ENCODE results near the gene CTAG1A. TPM values are rescaled to one million over a fixed set of nuclear protein-coding genes. Genes with fewer than 3 reads are reported as not detected.

The CTAG1A gene
- total and polyA plus RNA-seq, 9 of the 15 experiments (the other 6 are each of a cell fraction or from before 2014, with no cell fraction given): 0.32 TPM; not detected in 8

DNA sequence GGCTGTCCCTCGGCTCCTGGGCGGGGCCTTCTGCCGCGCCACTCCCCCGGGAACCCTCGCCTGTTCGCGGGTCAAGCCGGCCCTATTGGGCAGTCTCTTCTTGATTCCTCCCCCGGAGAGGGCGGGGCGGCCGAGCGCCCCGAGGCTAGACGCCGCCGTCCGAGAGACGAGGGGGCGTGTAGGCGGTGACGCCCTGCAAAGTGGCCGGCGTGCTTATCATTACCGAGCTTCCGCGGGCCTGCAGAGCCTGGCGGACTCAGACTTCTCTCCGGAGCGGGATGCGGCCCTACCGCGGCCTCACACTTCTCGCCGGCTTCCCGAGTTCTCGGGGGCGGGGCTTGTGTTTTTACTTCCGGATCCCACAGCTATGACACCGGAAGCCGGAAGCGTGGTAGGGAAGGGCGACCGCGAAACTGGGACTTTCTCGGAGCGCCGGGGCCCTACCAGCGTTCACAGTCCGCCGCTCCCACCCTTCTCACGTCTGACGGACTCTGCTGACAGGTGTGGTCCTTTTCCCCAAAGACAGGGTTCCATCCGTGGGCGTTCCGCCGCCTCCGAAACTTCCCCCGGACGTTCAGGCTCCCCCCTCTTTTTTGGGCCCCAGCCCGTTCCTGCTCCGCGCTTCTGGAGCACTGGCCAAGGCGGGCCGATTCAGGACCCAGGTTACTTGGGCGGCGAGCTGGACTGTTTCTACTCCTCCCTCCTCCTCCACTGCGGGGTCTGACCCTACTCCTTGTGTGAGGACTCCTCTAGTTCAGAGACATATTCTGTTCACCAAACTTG, 37.5 kb upstream of the CTAG1A start, which contains the start of gene IKBKG (continued):
- TF ChIP-seq POLR2B (IDR thresholded peaks at IDR 0.05; ENCODE audit: low read depth, partially characterized antibody) (peak; percentile 33), LCOR (CRISPR knock-in tag; IDR thresholded peaks at IDR 0.05) (peak; percentile 59; the same call in 1 of the 2 replicates), RB1 (IDR thresholded peaks at IDR 0.05; ENCODE audit: low read depth) (0 out of 2 replicates have a peak, but pooled peaks have one; percentile 16), TAF7 (tag; IDR thresholded peaks at IDR 0.05) (peak; percentile 34), FOXM1 (IDR thresholded peaks at IDR 0.05; ENCODE audit: low read depth) (no peak), FOXM1 (CRISPR knock-in tag; IDR thresholded peaks at IDR 0.05; ENCODE audit: low read depth) (0 out of 2 replicates have a peak, but pooled peaks have one; percentile 36), TCF7 (IDR thresholded peaks at IDR 0.05; ENCODE audit: borderline replicate concordance) (no peak), NR3C1 (CRISPR knock-in tag; IDR thresholded peaks at IDR 0.05) (no peak), PHB (CRISPR knock-in tag; IDR thresholded peaks at IDR 0.05) (no peak), ZNF436 (CRISPR knock-in tag; IDR thresholded peaks at IDR 0.05) (no peak), NFATC3 (IDR thresholded peaks at IDR 0.05) (peak; percentile 100), SP2 (IDR thresholded peaks at IDR 0.05; ENCODE audit: extremely low read depth, low read depth, low read length, poor library complexity, severe bottlenecking) (no peak), ELF2 (CRISPR knock-in tag; IDR thresholded peaks at IDR 0.05) (peak; percentile 96), PHF8 (IDR thresholded peaks at IDR 0.05; ENCODE audit: borderline replicate concordance, low read length) (peak; percentile 65; the same call in 1 of the 2 replicates), MBD2 (IDR thresholded peaks at IDR 0.05; ENCODE audit: borderline replicate concordance, low read depth) (peak; percentile 33; the same call in 1 of the 2 replicates), GATA2 (CRISPR knock-in tag; IDR thresholded peaks at IDR 0.05) (no peak), NFIC (IDR thresholded peaks at IDR 0.05) (peak; percentile 26; the same call in 1 of the 2 replicates), TCF7L2 (IDR thresholded peaks at IDR 0.05; ENCODE audit: low read depth, low read length) (no peak), KLF13 (tag; IDR thresholded peaks at IDR 0.05; ENCODE audit: borderline replicate concordance, low read depth) (peak; percentile 79; the same call in 1 of the 2 replicates)
- TF ChIP-seq, protein P1, sequence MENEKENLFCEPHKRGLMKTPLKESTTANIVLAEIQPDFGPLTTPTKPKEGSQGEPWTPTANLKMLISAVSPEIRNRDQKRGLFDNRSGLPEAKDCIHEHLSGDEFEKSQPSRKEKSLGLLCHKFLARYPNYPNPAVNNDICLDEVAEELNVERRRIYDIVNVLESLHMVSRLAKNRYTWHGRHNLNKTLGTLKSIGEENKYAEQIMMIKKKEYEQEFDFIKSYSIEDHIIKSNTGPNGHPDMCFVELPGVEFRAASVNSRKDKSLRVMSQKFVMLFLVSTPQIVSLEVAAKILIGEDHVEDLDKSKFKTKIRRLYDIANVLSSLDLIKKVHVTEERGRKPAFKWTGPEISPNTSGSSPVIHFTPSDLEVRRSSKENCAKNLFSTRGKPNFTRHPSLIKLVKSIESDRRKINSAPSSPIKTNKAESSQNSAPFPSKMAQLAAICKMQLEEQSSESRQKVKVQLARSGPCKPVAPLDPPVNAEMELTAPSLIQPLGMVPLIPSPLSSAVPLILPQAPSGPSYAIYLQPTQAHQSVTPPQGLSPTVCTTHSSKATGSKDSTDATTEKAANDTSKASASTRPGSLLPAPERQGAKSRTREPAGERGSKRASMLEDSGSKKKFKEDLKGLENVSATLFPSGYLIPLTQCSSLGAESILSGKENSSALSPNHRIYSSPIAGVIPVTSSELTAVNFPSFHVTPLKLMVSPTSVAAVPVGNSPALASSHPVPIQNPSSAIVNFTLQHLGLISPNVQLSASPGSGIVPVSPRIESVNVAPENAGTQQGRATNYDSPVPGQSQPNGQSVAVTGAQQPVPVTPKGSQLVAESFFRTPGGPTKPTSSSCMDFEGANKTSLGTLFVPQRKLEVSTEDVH (IDR thresholded peaks at IDR 0.05; ENCODE audit: low read depth, partially characterized antibody): peak; percentile 98
- TF ChIP-seq, protein P2, sequence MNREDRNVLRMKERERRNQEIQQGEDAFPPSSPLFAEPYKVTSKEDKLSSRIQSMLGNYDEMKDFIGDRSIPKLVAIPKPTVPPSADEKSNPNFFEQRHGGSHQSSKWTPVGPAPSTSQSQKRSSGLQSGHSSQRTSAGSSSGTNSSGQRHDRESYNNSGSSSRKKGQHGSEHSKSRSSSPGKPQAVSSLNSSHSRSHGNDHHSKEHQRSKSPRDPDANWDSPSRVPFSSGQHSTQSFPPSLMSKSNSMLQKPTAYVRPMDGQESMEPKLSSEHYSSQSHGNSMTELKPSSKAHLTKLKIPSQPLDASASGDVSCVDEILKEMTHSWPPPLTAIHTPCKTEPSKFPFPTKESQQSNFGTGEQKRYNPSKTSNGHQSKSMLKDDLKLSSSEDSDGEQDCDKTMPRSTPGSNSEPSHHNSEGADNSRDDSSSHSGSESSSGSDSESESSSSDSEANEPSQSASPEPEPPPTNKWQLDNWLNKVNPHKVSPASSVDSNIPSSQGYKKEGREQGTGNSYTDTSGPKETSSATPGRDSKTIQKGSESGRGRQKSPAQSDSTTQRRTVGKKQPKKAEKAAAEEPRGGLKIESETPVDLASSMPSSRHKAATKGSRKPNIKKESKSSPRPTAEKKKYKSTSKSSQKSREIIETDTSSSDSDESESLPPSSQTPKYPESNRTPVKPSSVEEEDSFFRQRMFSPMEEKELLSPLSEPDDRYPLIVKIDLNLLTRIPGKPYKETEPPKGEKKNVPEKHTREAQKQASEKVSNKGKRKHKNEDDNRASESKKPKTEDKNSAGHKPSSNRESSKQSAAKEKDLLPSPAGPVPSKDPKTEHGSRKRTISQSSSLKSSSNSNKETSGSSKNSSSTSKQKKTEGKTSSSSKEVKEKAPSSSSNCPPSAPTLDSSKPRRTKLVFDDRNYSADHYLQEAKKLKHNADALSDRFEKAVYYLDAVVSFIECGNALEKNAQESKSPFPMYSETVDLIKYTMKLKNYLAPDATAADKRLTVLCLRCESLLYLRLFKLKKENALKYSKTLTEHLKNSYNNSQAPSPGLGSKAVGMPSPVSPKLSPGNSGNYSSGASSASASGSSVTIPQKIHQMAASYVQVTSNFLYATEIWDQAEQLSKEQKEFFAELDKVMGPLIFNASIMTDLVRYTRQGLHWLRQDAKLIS (CRISPR knock-in tag; IDR thresholded peaks at IDR 0.05): no peak
- TF ChIP-seq, protein P3, sequence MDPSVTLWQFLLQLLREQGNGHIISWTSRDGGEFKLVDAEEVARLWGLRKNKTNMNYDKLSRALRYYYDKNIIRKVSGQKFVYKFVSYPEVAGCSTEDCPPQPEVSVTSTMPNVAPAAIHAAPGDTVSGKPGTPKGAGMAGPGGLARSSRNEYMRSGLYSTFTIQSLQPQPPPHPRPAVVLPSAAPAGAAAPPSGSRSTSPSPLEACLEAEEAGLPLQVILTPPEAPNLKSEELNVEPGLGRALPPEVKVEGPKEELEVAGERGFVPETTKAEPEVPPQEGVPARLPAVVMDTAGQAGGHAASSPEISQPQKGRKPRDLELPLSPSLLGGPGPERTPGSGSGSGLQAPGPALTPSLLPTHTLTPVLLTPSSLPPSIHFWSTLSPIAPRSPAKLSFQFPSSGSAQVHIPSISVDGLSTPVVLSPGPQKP (CRISPR knock-in tag; IDR thresholded peaks at IDR 0.05): no peak
